ENCODE data around the gene UNC5C.

The UNC5C gene

GRCh38 chr4:95546866-95547714 is 1.7 kb downstream of the UNC5C start:
- in situ Hi-C loops (cut with MboI; ENCODE audit: low sequenced_read_pairs): no loop called here

GRCh38 chr4:95546221-95546620 is 2.6 kb downstream of the UNC5C start:
- in situ Hi-C loops (cut with MboI; ENCODE audit: low sequenced_read_pairs): no loop called here

- in situ Hi-C loops (cut with MboI; ENCODE audit: low sequenced_read_pairs): no loop called here
These were observed 3.2 kb downstream of the UNC5C start for GRCh38 chr4:95545546-95545945.

- in situ Hi-C loops (cut with MboI; ENCODE audit: low sequenced_read_pairs): no loop called here
These were observed 4.4 kb downstream of the UNC5C start for GRCh38 chr4:95544113-95545103.

GRCh38 chr4:95541889-95542607 is 6.7 kb downstream of the UNC5C start:
- in situ Hi-C loops (cut with MboI; ENCODE audit: low sequenced_read_pairs): no loop called here

- in situ Hi-C loops (cut with MboI; ENCODE audit: low sequenced_read_pairs): no loop called here
These were observed 7.7 kb downstream of the UNC5C start for GRCh38 chr4:95541094-95541493.

GRCh38 chr4:95540227-95540626 is 8.5 kb downstream of the UNC5C start:
- in situ Hi-C loops (cut with MboI; ENCODE audit: low sequenced_read_pairs): no loop called here

- in situ Hi-C loops (cut with MboI; ENCODE audit: low sequenced_read_pairs): no loop called here
These were observed 9.7 kb downstream of the UNC5C start for GRCh38 chr4:95539106-95539505.

GRCh38 chr4:95537863-95538488 is 10.8 kb downstream of the UNC5C start:
- in situ Hi-C loops (cut with MboI; ENCODE audit: low sequenced_read_pairs): no loop called here

- in situ Hi-C loops (cut with MboI; ENCODE audit: low sequenced_read_pairs): no loop called here
These were observed 11.6 kb downstream of the UNC5C start for GRCh38 chr4:95537191-95537590.

- in situ Hi-C loops (cut with MboI; ENCODE audit: low sequenced_read_pairs): no loop called here
These were observed 12.1 kb downstream of the UNC5C start for GRCh38 chr4:95536650-95537049.

- in situ Hi-C loops (cut with MboI; ENCODE audit: low sequenced_read_pairs): no loop called here
These were observed 13.6 kb downstream of the UNC5C start for GRCh38 chr4:95535180-95535579.

- in situ Hi-C loops (cut with MboI; ENCODE audit: low sequenced_read_pairs): no loop called here
These were observed 14.7 kb downstream of the UNC5C start for GRCh38 chr4:95534032-95534431.

GRCh38 chr4:95533254-95533653 is 15.5 kb downstream of the UNC5C start:
- in situ Hi-C loops (cut with MboI; ENCODE audit: low sequenced_read_pairs): no loop called here

GRCh38 chr4:95532305-95532704 is 16.5 kb downstream of the UNC5C start:
- in situ Hi-C loops (cut with MboI; ENCODE audit: low sequenced_read_pairs): no loop called here

GRCh38 chr4:95531141-95531540 is 17.6 kb downstream of the UNC5C start:
- in situ Hi-C loops (cut with MboI; ENCODE audit: low sequenced_read_pairs): no loop called here

- in situ Hi-C loops (cut with MboI; ENCODE audit: low sequenced_read_pairs): no loop called here
These were observed 18.8 kb downstream of the UNC5C start for GRCh38 chr4:95529946-95530345.

- in situ Hi-C loops (cut with MboI; ENCODE audit: low sequenced_read_pairs): no loop called here
These were observed 20.3 kb downstream of the UNC5C start for GRCh38 chr4:95528388-95528948.

- in situ Hi-C loops (cut with MboI; ENCODE audit: low sequenced_read_pairs): no loop called here
These were observed 22.7 kb downstream of the UNC5C start for GRCh38 chr4:95526075-95526474.

GRCh38 chr4:95524729-95525128 is 24.0 kb downstream of the UNC5C start:
- in situ Hi-C loops (cut with MboI; ENCODE audit: low sequenced_read_pairs): no loop called here
